Neural cell (in vitro differentiated cells): Measurements from ENCODE around the gene F12. TPM values are rescaled to one million over a fixed set of nuclear protein-coding genes. Genes with fewer than 3 reads are reported as not detected.

Experiments
- H2AFZ ChIP-seq: fragments of 200-600, 300-800 bp; sonication (generic), shearing (Covaris generic); 2 replicates; pipeline ENCODE4 v1.6.0; 2014; ENCODE audit warnings: low read depth, mild to moderate bottlenecking, antibody characterized with exemption, low read length, moderate library complexity
- H3F3A ChIP-seq: fragments of 200-600 bp; shearing (Covaris generic); 2 replicates; pipeline ENCODE4 v1.6.1; 2016; ENCODE audit warnings: mild to moderate bottlenecking, moderate library complexity, mixed read lengths, antibody characterized with exemption, low read length; ENCODE audit not compliant: insufficient read depth, poor library complexity, severe bottlenecking
- H3K27ac ChIP-seq: fragments of 200-600, 300-800 bp; sonication (generic), shearing (Covaris generic); 2 replicates; pipeline ENCODE4 v1.5.1; 2014; ENCODE audit warnings: mild to moderate bottlenecking, low read length, moderate library complexity
- H3K27me3 ChIP-seq: fragments of 300-800, 200-600 bp; sonication (generic), shearing (Covaris generic); 2 replicates; pipeline ENCODE4 v1.6.0; 2014; ENCODE audit warnings: mild to moderate bottlenecking, low read depth, low read length, moderate library complexity; ENCODE audit not compliant: insufficient read depth
- H3K36me3 ChIP-seq: fragments of 300-800, 200-600 bp; sonication (generic), shearing (Covaris generic); 2 replicates; pipeline ENCODE4 v1.5.1; 2014; ENCODE audit warnings: mild to moderate bottlenecking, antibody characterized with exemption, low read length, moderate library complexity; ENCODE audit not compliant: insufficient read depth
- H3K4me2 ChIP-seq: fragments of 300-800, 200-600 bp; sonication (generic), shearing (Covaris generic); 2 replicates; pipeline ENCODE4 v1.6.0; 2014; ENCODE audit warnings: mild to moderate bottlenecking, low read length
- H3K4me3 ChIP-seq: fragments of 300-800, 200-600 bp; sonication (generic), shearing (Covaris generic); 2 replicates; pipeline ENCODE4 v1.5.1; 2014; ENCODE audit warnings: mild to moderate bottlenecking, low read length, moderate library complexity
- H3K79me2 ChIP-seq: fragments of 200-600 bp; shearing (Covaris generic); replicated peaks from 2 replicates; pipeline ENCODE4 v1.6.0; 2014; ENCODE audit warnings: mild to moderate bottlenecking, low read length, moderate library complexity; ENCODE audit not compliant: insufficient read depth
- H3K9ac ChIP-seq: fragments of 300-800, 200-600 bp; sonication (generic), shearing (Covaris generic); 2 replicates; pipeline ENCODE4 v1.6.1; 2016; ENCODE audit warnings: mild to moderate bottlenecking, low read length, mixed read lengths
- H3K9me2 ChIP-seq: fragments of 200-600 bp; shearing (Covaris generic); 2 replicates; pipeline ENCODE4 v1.6.1; 2016; ENCODE audit warnings: mild to moderate bottlenecking, low read length, mixed read lengths; ENCODE audit not compliant: insufficient read depth
- H3K9me3 ChIP-seq: fragments of 200-600, 300-800 bp; sonication (generic), shearing (Covaris generic); 2 replicates; pipeline ENCODE4 v1.6.1; 2016; ENCODE audit warnings: mild to moderate bottlenecking, mixed run types, low read length, moderate library complexity, mixed read lengths
- H4K20me1 ChIP-seq: fragments of 200-600 bp; shearing (Covaris generic); 2 replicates; pipeline ENCODE4 v1.6.1; 2016; ENCODE audit warnings: mild to moderate bottlenecking, mixed run types; ENCODE audit not compliant: insufficient read depth
- EP300 ChIP-seq: fragments of 450-650 bp; conservative IDR thresholded peaks from 2 replicates; pipeline ENCODE4 v1.6.1; 2014; ENCODE audit warnings: antibody characterized with exemption, mild to moderate bottlenecking, moderate library complexity; ENCODE audit not compliant: poor library complexity, severe bottlenecking
- EZH2 ChIP-seq: fragments of 200-600, 300-800 bp; shearing (Covaris generic), sonication (generic); IDR thresholded peaks from 2 replicates; pipeline ENCODE4 v1.6.1; 2014; ENCODE audit warnings: antibody characterized with exemption, low read length, borderline replicate concordance, mild to moderate bottlenecking; ENCODE audit not compliant: insufficient read depth, poor library complexity, severe bottlenecking
- MXI1 ChIP-seq: fragments of 450-650 bp; conservative IDR thresholded peaks from 2 replicates; pipeline ENCODE4 v1.6.1; 2014; ENCODE audit warnings: antibody characterized with exemption, mild to moderate bottlenecking; ENCODE audit not compliant: poor library complexity, severe bottlenecking
- POLR2AphosphoS5 ChIP-seq: IDR thresholded peaks from 2 replicates; pipeline ENCODE4 v1.6.1; 2012
- RAD21 ChIP-seq: fragments of 450-650 bp; conservative IDR thresholded peaks from 2 replicates; pipeline ENCODE4 v1.6.1; 2014; ENCODE audit warnings: antibody characterized with exemption, mild to moderate bottlenecking, moderate library complexity
- SMC3 ChIP-seq: fragments of 450-650 bp; conservative IDR thresholded peaks from 2 replicates; pipeline ENCODE4 v1.6.1; 2014; ENCODE audit warnings: antibody characterized with exemption, mild to moderate bottlenecking, moderate library complexity; ENCODE audit not compliant: poor library complexity
- TAF1 ChIP-seq: IDR thresholded peaks from 2 replicates; pipeline ENCODE4 v1.6.1; 2012; ENCODE audit warnings: low read depth
- polyA plus RNA-seq: library from polyadenylated mRNA; depleted of rRNA; stranded (reverse); fragments of >200 nt; gene quantifications from 2 replicates; pipeline ENCODE4 v1.2.3, GENCODE V29; 2014
- TF ChIP-seq, protein P1 (sequence below): IDR thresholded peaks from 2 replicates; pipeline ENCODE4 v1.6.1; 2012; ENCODE audit warnings: borderline replicate concordance
- TF ChIP-seq, protein P2 (sequence below): fragments of 450-650 bp; IDR thresholded peaks from 2 replicates; pipeline ENCODE4 v1.5.1; 2014; ENCODE audit warnings: antibody characterized with exemption, mild to moderate bottlenecking, moderate library complexity; ENCODE audit not compliant: poor library complexity, severe bottlenecking

Gene F12
- polyA plus RNA-seq, 1 donor from 2014 or later = 1.4 TPM

DNA sequence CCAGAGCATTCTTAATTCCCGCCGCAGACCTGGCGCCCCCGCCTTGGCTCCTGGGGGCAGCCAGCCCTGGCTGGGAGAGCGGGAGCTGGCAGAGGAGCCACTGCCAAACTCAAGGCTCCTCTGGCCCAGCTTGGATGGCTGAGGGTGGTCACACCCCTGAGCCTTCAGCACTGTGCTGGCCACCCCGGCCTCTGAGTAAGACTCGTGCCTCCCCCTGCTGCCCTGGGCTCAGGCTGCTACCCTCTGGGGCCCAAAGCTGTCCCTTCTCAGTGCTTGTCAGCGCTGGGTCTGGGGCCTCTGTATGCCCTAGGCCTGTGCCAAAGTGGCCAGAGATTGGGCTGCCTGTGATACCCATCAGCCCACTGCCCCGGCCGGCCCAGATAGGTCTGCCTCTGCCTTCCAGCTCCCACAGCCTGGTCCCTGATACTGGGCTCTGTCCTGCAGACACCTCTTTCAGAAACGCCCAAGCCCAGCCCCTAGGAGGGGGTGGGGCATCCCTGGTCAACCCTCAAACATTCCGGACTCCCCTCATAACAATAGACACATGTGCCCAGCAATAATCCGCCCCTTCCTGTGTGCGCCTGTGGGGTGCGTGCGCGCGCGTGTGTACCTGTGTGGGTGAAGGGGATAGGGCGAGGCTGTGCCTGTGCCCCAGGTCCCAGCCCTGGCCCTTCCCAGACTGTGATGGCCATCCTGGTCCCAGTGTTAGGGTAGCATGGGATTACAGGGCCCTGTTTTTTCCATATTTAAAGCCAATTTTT is 32.9 kb upstream of the F12 start:
- H3K27ac ChIP-seq = no peak overlapping the region
- H3K79me2 ChIP-seq = peaks cover 9% of the 10 kb centered on the region
- no peak overlapping the region for H3K9ac ChIP-seq
- no peaks in the 10 kb centered on the region for H3K9me2 ChIP-seq
- TF ChIP-seq, protein P1, sequence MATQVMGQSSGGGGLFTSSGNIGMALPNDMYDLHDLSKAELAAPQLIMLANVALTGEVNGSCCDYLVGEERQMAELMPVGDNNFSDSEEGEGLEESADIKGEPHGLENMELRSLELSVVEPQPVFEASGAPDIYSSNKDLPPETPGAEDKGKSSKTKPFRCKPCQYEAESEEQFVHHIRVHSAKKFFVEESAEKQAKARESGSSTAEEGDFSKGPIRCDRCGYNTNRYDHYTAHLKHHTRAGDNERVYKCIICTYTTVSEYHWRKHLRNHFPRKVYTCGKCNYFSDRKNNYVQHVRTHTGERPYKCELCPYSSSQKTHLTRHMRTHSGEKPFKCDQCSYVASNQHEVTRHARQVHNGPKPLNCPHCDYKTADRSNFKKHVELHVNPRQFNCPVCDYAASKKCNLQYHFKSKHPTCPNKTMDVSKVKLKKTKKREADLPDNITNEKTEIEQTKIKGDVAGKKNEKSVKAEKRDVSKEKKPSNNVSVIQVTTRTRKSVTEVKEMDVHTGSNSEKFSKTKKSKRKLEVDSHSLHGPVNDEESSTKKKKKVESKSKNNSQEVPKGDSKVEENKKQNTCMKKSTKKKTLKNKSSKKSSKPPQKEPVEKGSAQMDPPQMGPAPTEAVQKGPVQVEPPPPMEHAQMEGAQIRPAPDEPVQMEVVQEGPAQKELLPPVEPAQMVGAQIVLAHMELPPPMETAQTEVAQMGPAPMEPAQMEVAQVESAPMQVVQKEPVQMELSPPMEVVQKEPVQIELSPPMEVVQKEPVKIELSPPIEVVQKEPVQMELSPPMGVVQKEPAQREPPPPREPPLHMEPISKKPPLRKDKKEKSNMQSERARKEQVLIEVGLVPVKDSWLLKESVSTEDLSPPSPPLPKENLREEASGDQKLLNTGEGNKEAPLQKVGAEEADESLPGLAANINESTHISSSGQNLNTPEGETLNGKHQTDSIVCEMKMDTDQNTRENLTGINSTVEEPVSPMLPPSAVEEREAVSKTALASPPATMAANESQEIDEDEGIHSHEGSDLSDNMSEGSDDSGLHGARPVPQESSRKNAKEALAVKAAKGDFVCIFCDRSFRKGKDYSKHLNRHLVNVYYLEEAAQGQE = no peak
- TF ChIP-seq EP300 (no peak), SMC3 (no peak), RAD21 (no peak), MXI1 (no peak), TAF1 (no peak), POLR2AphosphoS5 (no peak)
- TF ChIP-seq, protein P2, sequence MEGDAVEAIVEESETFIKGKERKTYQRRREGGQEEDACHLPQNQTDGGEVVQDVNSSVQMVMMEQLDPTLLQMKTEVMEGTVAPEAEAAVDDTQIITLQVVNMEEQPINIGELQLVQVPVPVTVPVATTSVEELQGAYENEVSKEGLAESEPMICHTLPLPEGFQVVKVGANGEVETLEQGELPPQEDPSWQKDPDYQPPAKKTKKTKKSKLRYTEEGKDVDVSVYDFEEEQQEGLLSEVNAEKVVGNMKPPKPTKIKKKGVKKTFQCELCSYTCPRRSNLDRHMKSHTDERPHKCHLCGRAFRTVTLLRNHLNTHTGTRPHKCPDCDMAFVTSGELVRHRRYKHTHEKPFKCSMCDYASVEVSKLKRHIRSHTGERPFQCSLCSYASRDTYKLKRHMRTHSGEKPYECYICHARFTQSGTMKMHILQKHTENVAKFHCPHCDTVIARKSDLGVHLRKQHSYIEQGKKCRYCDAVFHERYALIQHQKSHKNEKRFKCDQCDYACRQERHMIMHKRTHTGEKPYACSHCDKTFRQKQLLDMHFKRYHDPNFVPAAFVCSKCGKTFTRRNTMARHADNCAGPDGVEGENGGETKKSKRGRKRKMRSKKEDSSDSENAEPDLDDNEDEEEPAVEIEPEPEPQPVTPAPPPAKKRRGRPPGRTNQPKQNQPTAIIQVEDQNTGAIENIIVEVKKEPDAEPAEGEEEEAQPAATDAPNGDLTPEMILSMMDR = no peak
- no peak overlapping the region for H3K4me2 ChIP-seq
- H3K9me3 ChIP-seq = no peaks in the 10 kb centered on the region
- H3K36me3 ChIP-seq = no peaks in the 10 kb centered on the region
- no peak overlapping the region for H3K4me3 ChIP-seq
- H4K20me1 ChIP-seq = no peaks in the 10 kb centered on the region
- H2AFZ ChIP-seq = no peak overlapping the region
- H3F3A ChIP-seq = no peaks in the 10 kb centered on the region
- no peaks in the 10 kb centered on the region for H3K27me3 ChIP-seq

DNA sequence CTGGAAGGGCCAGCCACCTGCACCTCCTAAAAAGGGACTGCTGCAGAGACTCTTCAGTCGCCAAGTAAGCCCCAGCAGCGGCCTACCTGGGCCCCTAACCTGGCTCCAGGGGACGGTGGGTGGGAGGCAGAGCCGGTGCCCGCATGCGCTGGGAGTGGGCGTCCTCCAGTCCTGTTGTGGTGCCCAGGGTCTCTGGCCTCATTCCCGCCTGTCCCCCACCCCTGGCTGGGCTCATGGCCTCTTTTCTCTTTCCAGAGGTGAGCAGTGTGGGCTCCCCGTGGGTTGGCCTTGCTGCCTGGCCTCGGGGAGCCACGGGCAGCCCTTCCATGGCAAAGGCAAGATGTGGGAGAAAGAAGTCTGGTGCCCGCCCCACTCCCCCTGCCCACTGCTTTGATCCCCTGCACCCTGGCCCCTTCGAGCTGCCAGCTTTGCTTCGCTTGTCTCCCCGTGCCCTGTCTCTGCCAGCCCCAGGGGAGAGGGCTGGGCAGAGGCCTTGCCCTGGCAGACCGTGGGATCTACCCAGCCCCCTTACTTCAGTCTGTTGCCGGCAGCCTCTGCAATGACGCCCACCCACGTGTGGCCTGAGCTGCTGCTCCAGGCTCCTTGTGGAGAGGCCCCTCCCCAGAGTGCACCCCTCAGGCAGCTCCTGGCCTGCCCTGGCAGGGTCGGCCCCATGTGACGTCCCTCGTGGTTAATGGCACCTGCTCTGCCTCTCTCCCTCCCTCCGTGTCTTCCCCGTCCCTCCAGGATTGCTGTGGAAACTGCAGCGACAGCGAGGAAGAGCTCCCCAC is 31.8 kb upstream of the F12 start:
- H3K9me3 ChIP-seq = no peaks in the 10 kb centered on the region
- H3K36me3 ChIP-seq = no peaks in the 10 kb centered on the region
- H4K20me1 ChIP-seq = no peaks in the 10 kb centered on the region
- peaks cover 7% of the 10 kb centered on the region for H3K79me2 ChIP-seq
- H3K4me2 ChIP-seq = no peak overlapping the region
- no peaks in the 10 kb centered on the region for H3K9me2 ChIP-seq
- no peaks in the 10 kb centered on the region for H3K27me3 ChIP-seq
- TF ChIP-seq EZH2 = no peak
- TF ChIP-seq TAF1 = no peak
- no peak for TF ChIP-seq EP300
- no peak for TF ChIP-seq POLR2AphosphoS5
- TF ChIP-seq SMC3 = no peak
- TF ChIP-seq MXI1 = no peak
- no peak for TF ChIP-seq RAD21
- TF ChIP-seq, protein P2 = no peak
- TF ChIP-seq, protein P1 = no peak
- H3F3A ChIP-seq = no peaks in the 10 kb centered on the region
- H3K9ac ChIP-seq = no peak overlapping the region
- no peak overlapping the region for H3K4me3 ChIP-seq
- H2AFZ ChIP-seq = no peak overlapping the region
- H3K27ac ChIP-seq = no peak overlapping the region
